Amniotic stem cell (primary cell): Measurements from ENCODE around the gene SRMS.
A peak's percentile ranks its signal among the peaks of the same experiment; 100 is the strongest.

Experiments
- DNase-seq: peaks from one replicate; lab custom pipeline; 2025; lab: John Stamatoyannopoulos, UW

The SRMS gene

DNA sequence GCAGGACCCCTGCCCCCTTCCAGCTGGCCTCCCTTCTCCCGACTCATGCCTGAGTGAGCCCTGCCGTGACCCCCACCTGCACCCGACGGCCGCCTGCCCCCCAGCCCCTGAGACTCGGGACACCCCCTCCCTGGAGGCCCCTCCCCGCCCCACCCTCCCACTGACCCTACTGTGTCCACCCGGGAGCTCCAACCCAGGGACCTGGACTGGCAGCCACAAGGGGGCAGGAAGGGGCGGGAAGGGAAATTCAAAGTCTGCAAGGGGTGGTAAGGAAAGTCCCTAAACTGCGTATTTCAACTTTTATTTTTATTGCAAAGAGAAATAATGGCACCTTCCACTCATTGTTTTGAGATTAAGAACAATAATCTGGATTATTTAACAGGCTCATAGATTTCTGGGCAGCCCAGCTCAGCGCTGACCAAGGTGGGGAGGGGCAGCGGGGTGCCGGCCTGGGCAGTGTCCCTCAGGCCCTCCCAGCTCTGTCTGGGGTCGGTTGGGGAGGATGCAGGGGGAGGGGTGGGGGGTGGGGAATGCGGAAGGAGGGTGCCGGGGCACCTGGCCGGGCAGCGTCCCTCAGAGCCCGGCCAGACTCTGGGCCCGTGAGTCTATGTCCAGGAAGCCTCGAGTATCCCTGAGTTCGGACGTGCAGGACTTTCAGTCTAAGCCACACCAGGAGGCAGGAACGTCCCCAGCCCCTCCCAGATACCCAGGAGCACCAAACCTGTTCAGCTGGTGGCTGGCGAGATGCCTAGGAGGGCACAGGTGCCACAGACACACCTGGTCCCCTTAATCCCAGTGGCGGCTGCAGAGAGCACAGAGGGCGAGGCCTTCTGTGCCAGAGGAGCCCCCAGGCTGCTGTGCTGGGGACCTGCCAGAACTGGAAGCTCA is 9.1 kb downstream of the SRMS start:
- DNase-seq, result no peak

GRCh38 chr20:63537525-63538203 is 9.9 kb downstream of the SRMS start:
- peak; percentile 89 for DNase-seq

- DNase-seq, result no peak
These were observed 10.5 kb downstream of the SRMS start, which contains the start of gene PTK6 for GRCh38 chr20:63536997-63537524. Gene PTK6, minus strand, starts transcription at chr20:63537376. Its CDS starts 62 bp downstream, at chr20:63537314.

GRCh38 chr20:63536241-63536977 is 11.1 kb downstream of the SRMS start:
- DNase-seq, result no peak

GRCh38 chr20:63534831-63535651 is 12.5 kb downstream of the SRMS start:
- DNase-seq, result no peak

DNA sequence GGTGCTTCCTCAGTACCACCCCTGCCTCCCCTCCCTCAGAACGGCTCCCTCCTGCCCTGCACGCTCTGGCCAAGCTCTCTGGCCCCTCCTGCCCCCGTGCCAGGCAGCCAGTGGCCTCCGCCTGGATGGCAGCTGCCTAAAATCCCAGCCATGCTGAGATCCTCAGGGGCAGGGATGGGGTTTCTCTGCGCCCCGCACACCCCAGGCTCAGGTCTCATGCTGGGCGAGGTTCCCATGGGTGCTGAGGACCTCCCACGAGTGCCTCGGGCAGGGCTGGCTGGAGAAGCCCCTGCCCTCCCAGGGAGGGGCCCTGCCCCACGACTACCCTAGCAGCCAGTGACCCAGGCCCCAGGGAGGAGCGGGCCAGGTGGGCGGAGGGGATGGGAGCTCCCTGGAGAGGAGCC is 13.1 kb downstream of the SRMS start:
- no peak for DNase-seq

GRCh38 chr20:63533871-63534393 is 13.6 kb downstream of the SRMS start:
- no peak for DNase-seq

DNA sequence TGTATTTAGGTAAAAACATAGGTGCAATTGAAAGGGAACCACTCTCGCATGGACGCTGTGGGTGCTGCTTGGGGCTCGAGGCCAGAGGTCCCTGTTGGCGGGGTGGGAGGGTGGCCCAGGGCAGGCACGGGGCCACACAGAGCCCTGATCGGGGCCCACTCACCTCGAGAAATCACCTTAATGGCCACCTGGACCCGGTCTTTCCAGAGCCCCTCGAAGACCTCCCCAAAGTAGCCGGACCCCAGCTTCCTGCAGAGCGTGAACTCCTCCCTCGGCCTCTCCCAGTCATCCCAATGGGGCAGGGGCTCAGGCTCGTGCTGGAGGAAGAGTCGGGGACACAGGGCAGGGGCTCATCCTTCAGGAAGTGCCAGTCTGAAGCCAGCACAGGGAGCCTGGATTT is 14.2 kb downstream of the SRMS start:
- DNase-seq, result no peak

DNA sequence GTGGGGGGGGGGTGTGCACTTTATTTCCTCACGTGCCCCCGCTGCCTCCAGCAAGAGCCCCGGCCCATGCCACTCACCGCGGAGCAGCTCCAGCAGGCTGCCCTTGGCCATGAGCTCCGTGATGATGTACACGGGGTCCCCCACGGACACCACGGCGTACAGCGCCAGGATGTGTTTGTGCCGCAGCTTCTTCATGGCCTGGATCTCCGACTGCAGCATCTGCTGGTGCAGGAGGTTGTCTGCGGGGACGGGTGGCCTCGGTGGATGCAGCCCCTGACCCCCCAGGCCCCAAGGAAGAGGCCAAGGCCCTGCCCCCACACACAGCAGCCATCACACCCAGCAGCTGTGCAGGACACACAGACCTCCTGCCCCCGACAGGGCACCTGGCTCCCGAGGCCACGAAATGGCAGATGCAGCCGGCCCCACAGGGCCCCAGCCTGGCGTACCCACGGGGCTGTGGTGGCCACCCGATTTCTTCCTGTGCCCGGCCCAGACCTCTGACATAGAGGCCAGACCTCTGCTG is 15.0 kb downstream of the SRMS start:
- DNase-seq, result no peak

DNA sequence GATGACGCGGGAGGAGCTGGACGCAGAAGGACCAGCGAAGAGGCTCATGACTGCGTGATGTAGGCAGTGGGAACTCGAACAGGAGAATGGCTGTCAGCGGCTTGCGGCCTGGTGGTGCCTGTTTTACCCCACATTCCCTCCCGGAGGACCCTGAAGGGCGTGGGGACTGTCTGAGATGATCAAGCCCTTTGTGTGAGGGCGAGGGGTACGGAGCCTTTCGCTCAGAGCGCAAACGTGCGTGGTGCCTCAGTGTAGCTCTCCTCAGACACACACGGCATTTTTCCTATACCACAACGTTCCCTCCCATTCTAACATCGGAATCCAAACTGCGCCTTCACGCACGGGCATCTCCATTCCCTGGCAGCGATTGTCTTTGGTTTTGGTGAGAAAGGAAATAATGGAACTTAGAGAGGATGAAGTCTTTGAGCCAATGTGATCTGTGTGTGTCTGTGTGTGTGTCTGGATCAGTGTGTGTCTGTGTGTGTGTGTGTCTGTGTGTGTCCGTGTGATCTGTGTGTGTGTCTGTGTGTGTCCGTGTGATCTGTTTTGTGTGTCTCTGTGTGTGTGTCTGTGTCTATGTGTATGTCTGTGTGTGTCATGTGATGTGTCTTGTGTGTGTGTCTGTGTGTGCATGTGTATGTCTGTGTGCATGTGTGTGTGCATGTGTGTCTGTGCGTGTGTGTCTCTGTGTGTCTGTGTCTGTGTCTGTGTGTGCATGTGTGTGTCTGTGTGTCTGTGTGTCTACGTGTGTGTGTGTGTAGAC is 15.7 kb downstream of the SRMS start:
- DNase-seq, result no peak

GRCh38 chr20:63530788-63531160 is 16.8 kb downstream of the SRMS start:
- DNase-seq, result no peak

DNA sequence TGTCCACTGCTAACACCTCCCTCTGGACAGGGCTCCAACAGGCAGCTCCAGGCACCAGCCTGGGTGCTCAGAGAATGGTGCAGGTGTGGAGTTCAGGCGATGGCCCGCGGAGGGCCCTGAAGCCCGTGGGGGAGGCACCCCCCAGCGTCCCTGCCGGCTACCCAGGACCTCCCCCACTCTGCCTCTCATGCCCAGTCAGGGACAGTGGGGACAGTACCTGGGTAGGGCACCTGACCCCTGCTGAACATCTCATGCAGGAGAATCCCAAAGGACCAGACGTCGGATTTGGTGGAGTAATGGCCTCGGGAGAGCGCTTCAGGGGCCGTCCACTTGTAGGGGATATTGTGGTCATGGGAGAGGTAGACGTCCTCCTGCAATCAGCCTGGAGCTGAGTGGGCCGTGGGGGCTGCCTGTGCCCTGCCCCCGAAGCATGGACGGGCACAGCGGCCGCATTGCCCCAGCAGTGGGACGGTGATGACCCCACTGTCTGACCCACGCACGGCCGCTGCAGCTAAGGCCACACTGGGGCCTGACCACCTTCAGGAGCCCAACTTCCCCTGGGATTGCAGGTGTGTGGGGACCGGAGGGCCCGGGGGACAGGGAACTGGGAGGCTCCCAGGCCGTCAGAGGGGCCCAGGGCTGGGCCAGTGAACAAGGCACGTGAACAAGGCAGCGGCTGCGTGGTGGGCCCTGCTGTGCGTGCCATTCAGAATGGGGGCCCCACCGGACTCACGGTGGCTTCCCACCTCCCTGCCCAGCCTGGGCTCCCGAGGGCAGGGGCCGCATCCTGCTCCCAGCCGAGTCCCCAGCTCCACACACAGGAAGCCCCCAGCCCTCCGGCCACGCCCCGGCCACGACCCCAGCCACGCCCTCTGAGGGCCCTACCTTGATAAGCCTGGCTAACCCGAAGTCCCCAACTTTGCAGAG is 17.4 kb downstream of the SRMS start:
- DNase-seq, result no peak

DNA sequence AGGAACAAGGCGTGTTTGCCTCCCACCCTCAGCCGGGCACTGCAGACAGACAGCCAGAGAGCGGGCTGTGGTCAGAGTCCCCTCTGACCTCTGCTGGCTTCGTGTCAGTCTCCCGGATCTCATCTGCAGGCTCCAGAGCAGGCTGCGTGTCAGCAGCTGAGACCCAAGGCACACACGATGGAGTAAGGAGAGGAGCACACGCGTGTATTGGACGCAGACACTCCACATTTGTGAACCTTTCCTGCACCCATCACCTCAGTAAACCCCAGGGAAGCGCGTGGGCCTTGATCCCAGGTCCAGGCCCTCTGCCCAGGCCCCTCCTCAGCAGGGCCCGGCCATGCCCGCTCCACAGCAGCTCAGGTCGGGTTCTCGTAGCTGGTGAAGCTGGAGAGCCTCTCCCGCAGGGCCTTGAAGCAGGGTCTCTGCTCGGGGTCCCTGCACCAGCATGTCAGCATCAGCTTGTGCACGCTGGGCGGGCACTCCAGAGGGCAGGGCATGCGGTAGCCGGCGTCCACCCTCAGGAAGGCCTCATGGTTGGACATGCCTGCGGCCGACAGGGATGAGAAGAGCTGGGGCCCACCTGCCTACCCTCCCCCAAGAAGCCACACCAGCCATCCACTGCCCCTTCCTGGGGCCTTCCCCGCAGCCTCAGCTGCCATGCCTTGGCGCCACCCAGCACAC is 18.2 kb downstream of the SRMS start:
- DNase-seq, result no peak

GRCh38 chr20:63527184-63527583 is 20.4 kb downstream of the SRMS start:
- DNase-seq, result no peak

DNA sequence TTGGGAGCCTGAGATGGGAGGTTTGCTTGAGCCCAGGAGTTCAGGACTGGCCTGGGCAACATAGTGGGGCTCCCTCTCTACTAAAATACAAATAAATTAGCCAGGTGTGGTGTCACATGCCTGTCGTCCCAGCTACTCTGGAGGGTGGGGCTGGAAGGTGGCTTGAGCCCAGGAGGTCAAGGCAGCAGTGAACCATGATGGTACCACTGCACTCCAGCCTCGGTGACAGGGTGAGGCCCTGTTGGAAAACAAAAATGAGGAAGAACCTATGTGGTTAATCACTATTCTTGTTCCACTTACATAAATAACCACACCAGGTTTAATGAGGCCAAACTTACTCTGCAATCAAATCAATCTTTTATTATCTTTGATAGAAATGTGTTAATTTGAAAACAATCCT is 21.6 kb downstream of the SRMS start:
- no peak for DNase-seq

DNA sequence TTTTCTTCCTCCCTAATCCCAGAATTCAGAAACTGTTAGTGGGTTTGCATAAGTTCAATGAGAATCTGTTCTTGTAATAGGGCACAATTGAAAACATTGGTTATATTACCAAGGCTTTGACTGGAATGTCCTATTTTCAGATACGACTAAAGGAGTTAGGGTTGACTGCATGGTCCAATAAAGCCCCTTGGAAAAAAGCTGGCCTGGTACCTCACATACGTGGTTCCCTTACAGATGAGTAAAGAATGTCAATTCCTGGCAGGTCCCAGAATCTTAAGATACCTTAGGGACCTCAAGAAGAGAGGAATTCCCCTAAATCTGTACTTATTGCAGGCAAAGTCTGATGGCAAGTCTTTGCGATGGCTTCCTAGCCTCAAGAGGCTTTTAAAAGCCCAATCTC is 22.4 kb downstream of the SRMS start:
- DNase-seq, result no peak

DNA sequence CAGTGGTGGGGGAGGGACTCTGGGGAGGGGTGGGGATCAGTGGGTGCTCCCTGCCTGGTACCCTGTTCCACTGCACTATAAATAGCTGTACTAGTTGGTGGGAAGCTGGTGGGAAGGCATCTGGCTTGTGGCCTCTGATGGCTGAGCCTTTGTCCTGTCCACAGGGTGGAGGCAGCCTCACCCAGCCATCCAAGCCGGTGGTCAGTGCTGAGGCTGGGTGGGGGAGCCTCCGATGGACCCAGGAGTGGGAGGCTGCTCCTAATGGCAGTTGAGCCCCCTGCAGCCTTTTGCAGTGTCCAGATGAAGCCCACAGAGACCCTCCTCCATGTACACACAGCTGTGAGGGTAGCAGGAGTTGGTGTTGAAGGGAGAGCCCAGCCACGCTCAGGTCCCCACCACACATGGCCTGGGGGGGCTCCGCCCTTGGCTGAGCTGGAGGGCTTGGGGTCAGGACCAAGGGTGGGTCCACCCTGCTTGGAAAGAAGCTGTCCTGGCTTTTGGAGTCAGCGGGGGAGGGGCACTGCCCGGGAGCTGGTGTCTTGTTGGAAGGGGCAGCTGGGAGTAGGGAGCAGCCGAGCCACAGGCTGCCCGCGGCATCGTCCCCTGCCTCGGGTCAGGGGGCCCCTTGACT is 24.5 kb downstream of the SRMS start:
- no peak for DNase-seq
